GM15510 (cell line): Measurements from ENCODE around the gene PLXNA1.

ENCODE experiments used
- POLR2A ChIP-seq: IDR thresholded peaks from 3 replicates; pipeline ENCODE4 v1.6.1; 2011; ENCODE audit warnings: borderline replicate concordance; ENCODE audit not compliant: insufficient read length; ENCODE audit errors: extremely low read depth

PLXNA1 gene

DNA sequence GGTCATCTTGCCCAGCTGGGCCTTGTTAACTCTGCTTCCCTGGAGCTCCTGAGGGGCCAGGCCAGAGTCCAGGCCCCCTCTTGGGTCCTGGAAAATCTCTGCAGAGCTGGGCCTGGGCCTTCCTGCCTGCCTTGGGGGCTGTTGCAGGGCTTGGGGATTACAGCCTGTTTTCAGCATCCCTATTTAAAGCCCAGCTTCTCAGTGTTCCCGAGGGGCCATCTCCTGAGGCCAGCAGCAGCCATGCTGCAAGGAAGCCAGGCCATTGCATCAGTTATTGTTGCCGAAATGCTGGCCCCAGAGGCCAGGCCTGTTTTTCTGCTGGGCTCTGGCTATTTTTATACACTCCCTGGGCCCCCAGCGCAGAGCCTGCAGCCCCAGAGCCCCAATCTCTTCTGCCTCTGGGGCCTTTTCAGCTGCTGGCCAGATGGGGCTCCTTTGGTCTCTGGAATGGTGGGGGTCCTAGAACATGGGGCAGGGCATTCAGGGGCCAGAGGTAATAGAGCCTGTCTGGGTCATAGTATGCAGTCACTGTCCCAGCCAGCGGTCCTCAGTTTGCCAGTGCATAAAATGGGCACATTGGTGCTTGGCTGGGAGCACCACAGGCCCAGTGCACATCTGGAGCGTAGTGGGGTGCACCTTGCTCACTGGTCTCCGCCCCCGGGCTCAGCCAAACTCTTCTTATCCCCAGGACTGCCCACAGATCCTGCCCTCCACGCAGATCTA, 28.5 kb downstream of the PLXNA1 start:
- TF ChIP-seq POLR2A, result no peak

GRCh38 chr3:127012091-127012490, 29.2 kb downstream of the PLXNA1 start:
- no peak for TF ChIP-seq POLR2A

DNA sequence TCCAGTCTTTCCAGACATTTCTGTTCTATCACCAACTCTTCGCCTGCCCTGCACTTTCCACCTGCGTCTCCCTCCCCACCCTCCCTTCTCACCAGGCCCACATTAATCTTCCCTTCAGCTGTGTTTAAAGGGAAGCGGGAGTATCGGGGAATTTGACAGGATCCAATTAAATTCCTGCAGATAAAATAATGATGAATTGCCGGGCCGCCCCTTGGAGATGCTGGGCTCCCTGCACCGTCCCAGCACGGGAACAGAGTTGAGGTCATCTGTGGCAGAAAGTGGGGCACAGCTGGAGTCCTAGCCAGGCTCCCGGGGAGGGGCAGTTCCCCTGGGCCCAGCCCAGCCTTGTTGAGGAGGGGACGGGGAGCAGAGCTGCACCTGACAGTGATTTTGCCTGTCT, 30.3 kb downstream of the PLXNA1 start:
- TF ChIP-seq POLR2A, result no peak

DNA sequence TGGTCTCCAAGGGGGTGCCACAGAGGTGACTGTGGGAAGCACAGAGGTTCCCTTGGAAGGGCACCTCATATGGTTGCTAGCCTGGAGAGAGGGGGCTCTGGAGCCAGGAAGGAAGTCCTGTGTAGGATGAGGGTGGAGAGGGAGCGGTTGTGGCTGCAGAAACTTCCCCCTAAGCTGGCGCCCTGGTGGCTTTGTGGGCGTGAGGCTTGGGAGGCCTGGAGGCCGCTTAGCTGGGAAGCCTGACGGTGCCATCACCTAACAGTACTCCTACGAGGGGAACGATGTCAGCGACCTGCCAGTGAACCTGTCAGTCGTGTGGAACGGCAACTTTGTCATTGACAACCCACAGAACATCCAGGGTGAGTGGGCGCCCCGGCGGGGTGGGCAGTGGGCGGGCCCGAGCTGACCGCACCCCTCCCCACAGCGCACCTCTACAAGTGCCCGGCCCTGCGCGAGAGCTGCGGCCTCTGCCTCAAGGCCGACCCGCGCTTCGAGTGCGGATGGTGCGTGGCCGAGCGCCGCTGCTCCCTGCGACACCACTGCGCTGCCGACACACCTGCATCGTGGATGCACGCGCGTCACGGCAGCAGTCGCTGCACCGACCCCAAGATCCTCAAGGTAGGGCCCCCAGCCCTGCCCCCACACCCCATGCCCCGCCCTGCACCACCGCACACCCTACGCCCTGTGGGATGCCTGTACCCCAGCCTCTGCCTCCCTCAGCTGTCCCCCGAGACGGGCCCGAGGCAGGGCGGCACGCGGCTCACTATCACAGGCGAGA, 31.0 kb downstream of the PLXNA1 start:
- TF ChIP-seq POLR2A, result no peak

- no peak for TF ChIP-seq POLR2A
Measured at GRCh38 chr3:127014536-127015281, 31.8 kb downstream of the PLXNA1 start.

DNA sequence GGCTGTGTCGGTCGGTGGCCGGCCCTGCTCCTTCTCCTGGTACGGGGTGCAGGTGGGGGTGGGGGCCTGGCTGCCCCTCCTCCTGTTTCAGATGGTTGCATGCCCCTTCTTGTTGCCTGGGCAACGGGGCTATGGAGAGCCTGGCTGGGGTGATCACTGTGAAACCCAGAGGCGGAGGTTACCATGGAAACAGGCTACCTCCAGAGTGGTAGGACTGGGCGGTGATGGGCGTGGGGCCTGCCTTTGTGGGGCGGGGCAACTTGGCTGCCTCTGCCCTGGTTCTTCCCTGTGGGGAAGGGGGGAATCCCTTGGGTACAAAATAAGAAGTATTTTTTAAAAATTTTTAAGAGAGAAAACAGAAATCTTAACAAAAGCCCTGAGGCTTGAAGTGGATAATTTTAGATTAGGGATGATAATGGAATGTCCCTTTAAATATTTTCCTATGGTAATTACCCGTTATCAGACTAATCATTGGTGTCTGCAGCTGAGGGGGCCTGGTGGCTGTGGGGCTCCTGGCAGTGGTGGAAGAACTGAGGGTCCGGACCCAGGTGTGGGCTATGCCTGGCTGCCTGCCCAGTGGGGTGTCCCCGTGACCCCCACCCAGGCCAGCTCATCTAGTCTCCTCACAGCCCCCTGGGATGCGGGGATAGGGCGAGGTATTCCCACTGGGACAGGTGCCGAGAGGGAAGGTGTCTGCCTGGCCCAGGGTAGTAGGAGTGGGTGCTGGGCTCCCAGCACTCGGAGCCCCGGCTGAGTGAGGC, 32.5 kb downstream of the PLXNA1 start:
- no peak for TF ChIP-seq POLR2A

DNA sequence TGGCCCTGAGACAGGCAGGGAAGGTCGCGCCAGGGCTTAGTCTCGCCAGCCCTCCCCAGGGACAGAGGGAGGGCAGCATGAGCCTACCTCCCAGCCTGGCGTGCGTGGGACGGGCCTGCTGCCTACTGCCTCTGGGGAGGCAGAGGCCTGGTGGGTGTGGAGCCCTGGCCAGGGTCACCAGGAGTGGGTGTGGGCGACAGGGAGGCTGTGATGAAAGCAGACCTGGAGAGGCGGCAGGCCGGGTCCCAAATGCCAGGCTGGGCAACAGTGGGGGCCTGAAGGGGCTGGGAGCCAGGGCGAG, 33.1 kb downstream of the PLXNA1 start:
- TF ChIP-seq POLR2A, result no peak

GRCh38 chr3:127016461-127016860, 33.5 kb downstream of the PLXNA1 start:
- no peak for TF ChIP-seq POLR2A

DNA sequence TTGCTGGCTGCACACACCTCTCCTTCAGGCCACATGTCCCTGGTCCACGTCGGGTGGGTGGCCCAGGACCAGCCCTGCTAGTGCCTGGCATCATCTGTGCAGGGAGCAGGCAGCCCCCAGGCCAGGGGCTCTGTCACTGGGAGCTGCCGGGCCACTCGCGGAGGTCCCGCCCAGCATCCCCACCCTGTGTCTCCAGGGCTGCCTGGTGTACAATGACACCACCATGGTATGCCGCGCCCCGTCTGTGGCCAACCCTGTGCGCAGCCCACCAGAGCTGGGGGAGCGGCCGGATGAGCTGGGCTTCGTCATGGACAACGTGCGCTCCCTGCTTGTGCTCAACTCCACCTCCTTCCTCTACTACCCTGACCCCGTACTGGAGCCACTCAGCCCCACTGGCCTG, 34.3 kb downstream of the PLXNA1 start:
- no peak for TF ChIP-seq POLR2A

DNA sequence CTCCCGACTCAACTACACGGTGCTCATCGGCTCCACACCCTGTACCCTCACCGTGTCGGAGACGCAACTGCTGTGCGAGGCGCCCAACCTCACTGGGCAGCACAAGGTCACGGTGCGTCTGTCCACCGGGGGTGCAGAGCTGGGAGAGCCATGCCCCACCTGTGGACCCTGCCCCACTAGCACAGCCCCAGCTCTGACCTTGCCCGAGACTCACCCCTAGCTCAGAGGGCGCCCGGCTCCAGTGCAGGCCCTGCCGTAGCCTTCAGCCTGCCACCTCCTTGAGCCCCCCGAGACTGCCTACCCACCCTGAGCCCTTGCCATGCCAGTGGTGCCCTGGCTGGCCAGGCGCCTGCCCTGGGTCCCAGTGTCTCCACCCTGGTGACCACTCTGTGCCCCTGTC, 34.9 kb downstream of the PLXNA1 start:
- no peak for TF ChIP-seq POLR2A

GRCh38 chr3:127018306-127018828, 35.5 kb downstream of the PLXNA1 start:
- no peak for TF ChIP-seq POLR2A

- TF ChIP-seq POLR2A, result no peak
Measured at GRCh38 chr3:127019449-127019848, 36.5 kb downstream of the PLXNA1 start.

DNA sequence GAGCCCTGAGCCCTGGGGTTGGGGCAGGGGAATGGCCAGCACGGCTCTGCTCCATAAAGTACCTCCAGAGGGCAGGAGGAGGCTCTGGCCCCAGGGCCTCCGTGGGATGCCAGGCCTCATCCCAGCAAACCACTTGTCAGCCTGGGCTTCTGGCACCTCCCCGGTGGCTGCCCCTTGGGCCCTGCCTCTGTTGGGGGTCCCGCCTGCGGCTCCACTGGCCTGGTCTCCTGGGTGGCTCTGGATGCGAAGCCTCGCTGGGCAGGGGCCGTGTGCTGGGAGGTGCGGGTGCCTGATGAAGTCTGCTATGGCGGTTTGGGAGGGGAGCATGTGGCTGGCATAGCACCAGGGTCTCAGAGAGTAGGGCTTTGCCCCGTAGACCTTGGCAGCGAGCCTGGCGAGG, 37.6 kb downstream of the PLXNA1 start:
- TF ChIP-seq POLR2A, result no peak

- TF ChIP-seq POLR2A, result no peak
Measured at GRCh38 chr3:127022849-127023248, 39.9 kb downstream of the PLXNA1 start.

DNA sequence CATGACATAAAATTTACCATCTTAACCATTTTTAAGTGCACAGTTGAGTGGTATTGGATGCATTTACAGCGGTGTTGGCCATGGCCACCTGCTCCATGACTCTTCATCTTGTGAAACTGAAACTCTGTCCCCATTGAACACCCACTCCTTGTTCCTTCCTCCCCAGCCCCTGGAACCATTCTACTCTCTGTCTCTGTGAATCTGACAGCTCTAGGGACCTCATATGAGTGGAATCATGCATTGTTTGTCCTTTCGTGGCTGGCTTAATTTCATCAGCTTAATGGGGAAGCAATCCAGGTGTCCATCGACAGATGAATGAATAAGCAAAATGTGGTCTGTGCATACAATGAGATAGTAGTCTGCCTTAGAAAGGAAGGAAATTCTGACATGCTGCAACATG, 42.5 kb downstream of the PLXNA1 start:
- TF ChIP-seq POLR2A, result no peak
